HL-60 (cell line): ENCODE results near the gene NGF.
A peak's percentile ranks its signal among the peaks of the same experiment; 100 is the strongest.

ENCODE experiments used
- CTCF ChIP-seq: IDR thresholded peaks from one replicate; pipeline ENCODE4 v1.5.1; 2011; ENCODE audit warnings: low read length, control low read depth, inconsistent platforms; ENCODE audit not compliant: insufficient read depth
- SPI1 ChIP-seq: IDR thresholded peaks from 2 replicates; pipeline ENCODE4 v1.6.1; 2012; ENCODE audit warnings: low read depth, mild to moderate bottlenecking, borderline replicate concordance

- TF ChIP-seq CTCF, result peak; percentile 41
- no peak for TF ChIP-seq SPI1
Measured at GRCh38 chr1:115275216-115275615, 62.8 kb downstream of the NGF start.
